HG03060 (cell line): ENCODE data around the gene THAP4.

Experiments
- ATAC-seq: cut with Tn5 transposase; IDR thresholded peaks from one replicate; pipeline ENCODE4 v1.9.1; 2021; ENCODE audit warnings: low read depth, moderate number of reproducible peaks; ENCODE audit not compliant: unreplicated experiment

Gene THAP4

DNA sequence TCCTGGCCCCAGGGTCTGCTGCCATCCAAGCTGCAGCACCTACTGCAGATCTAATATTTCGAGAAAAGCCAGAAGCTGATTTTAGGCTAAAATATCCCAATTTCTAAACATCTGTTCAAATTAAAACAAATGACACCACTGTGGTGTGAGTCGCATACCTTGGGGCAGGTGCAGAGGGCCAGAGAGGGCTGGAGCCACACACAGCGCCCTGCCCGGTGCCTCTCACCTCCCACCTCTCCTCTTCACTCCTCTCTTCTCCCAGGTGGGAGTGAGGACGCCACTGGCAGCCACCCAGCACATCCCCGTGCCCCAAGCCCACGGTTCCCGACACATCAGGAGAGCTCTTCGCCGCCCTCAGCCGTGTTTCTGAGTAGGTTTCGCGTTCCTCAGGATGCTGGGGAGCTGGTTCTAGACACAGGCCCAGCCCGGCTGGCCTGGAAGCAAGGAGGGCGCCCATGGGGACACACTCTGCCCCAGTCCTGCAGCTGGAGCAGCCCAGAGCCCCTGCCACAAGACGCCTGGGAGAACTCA is 21.4 kb downstream of the THAP4 start:
- ATAC-seq = no peak

DNA sequence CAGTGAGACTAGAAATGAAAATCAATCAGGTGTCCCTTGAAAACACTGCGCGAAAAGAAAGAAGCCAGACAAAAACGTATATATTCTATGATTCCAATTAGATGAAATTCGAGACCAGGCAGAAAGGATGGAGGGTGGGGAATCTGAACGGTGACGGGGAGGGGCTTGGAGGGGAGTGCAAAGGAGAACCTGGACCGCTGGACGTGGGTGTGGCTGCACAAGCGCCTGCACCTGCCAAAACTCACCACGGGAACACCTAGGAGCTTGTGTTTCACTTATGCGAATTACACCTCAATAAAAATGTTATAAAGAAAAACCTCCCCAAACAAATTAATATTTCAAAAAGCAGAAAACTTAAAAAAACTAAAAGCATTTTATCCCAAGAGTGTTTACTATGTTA is 21.9 kb downstream of the THAP4 start:
- no peak for ATAC-seq

DNA sequence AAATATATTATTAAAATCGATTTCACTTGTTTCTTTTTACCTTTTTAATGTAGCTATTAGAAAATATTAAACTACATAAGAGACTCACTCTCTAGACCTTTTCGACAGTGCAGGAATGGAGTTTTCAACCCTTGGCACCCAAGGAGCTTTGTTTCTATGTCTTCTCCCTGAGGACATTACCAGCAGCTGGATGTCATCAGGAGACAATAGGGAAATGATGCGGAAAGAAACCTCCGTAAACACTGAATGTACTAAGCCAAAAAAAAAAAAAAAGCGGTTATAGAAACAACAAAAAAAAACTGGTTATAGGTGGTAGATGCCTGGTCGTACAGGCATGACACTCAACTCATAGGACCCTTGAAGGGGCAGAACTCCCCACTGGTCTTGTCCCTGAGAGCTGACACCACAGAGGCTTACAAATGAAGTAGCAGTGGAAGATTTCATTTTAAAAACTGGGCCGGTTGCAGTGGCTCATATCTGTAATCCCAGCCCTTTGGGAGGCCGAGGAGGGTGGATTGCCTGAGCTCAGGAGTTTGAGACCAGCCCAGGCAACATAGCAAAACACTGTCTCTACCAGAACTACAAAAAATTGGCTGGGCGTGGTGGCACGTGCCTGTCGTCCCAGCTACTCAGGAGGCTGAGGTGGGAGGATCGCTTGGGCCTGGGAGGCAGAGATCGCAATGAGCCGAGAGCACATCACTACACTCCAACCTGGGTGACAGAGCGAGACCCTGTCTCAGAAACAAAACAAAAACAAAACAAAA is 23.8 kb downstream of the THAP4 start:
- ATAC-seq = no peak

DNA sequence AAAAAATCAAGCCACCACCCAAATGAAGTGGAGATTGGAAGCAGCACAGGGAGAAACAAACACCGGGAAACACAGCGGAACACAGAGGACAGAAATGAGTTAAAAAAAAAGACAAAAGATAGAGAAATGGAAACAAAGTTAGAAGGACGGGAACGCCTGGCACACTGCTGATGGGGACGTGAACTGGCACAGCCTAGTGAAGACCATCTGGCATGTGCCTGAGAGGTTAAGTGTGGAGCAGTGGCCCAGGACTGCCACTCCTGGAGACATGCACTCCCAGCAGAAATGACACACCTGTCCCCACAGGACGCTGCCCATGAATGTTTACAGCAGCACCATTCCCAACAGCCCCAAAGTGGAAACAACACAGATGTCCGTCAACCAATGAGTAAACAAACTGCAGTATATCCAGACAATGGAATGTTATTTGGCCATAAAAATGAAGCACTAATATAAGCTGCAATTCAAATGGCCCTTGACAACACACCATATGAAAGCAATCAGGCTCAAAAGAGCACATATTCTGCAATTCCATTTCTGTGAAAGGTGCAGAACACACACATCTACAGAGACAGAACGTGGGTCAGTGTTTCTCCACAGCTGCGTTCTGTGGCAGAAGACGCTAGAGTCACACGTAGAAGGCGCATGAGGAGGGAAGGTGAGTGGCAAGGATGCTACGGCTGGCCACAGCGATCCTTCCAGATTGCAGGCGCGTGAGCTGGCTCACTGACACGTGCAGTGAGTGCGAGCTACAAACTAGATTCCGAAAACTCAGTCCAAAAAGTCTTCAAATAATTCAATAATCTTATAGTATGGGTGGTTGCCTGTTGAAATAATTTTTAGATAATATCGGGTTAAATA is 24.6 kb downstream of the THAP4 start:
- no peak for ATAC-seq

DNA sequence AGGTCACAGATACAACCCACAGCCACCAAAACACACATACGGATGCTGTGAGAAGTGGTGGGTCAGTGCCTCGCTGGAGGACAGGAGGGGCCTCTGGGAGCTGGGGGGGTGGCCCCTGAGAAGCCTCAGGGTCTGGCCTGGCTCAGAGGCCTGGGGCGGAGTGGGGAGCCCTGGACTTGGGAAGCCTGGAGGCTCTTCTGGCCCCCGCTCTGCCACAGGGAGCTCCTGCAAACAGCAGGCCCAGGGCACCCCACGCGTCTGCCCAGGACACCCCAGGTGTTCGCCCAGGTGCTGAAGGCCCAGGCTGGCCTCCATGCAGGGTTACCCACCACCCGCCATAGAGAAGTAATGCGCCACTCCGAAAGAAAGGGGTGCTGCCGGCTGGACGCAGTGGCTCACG is 25.9 kb downstream of the THAP4 start:
- no peak for ATAC-seq

DNA sequence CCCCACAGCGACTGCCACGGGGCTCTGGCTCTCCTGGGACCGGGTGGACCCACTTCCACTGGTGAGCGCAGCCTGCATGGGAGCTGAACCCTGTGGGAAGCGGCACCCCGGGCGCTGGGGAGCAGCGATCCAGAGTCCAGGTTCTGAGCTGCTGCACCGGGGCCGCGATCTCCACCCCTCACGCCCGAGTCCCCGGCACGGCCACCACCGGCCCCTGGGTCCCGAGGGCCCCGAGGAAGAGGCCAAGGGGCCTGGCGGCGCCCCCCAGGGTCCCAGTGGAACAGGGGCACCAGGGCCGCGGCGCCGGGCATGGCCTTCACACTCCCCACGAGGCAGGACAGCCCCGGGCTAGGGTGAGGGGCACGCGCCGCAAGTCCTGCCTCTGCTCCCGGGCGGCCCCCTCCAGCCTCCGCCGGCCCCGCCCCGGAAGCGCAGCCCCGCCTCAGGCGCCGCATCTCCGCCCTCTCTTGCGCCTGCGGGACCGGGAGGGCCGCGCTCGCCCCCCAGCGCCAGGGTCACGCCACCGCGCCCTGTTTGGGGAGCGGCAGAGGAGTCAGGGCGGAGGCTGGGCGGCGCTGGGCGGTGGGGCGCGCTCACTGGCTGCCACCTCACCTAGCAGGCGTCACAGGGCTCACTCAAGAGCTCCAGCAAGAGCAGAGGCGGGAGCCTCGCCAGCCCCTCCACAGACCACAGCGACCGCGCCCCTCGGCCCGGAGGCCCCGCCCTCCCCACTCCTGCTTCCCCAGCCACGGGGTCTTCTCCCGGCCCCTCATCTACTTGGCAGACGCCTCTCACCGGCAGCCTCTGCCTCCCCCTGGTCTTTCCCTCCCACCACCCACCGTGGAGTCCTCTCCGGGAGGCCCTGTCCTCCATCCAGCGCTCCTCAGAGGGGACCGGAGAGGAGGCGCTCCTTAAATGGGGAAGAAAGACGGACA is 26.8 kb downstream of the THAP4 start:
- peak; percentile 66 for ATAC-seq

DNA sequence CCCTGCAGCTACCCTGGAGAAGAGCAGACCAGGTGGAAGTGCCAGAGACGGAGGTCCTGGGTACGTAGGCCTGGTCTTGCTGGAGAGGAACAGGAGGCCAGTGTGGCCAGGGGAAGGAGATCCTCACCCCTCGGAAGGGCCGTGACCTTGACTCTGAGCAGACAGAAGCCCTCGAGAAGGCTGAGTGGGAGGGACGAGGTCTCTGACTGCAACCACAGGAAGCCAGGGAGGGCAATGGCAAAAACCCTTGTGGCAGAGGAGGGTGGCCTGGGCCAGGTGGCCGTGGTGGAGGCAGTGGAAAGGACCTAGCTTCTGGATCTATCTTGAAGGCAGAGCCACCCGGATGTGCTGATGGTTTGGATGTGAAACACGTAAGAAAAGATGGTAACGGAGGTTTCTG is 28.1 kb downstream of the THAP4 start:
- ATAC-seq = no peak

DNA sequence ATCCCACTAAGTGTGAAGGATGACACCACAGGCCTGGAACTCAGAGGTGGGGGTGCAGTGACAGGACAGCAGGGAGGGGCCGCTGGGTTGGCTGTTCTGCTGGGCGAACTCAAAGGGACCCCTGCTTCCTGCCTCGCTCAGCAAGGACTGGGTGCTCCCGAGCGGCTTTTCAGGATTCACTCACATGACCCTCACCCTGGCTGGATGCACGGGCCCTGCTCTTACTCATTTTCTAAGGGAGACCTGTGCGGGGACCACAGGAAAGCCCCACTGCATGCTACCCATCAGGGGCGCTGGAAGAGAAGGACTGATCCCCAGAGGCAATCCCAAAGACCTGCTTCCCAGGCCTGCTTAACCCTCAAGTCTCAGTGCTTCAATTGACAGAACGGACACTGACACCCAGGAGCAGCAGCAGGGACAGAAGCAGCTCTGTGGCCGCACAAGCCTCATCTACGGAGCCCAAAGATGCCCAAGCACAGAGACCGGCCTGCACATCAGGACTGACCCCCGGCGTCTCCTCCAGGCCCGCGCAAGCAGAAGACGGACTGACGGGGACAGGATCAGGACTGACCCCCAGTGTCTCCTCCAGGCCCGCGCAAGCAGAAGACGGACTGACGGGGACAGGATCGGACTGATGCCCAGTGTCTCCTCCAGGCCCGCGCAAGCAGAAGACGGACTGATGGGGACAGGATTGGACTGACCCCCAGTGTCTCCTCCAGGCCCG is 29.6 kb downstream of the THAP4 start:
- no peak for ATAC-seq

DNA sequence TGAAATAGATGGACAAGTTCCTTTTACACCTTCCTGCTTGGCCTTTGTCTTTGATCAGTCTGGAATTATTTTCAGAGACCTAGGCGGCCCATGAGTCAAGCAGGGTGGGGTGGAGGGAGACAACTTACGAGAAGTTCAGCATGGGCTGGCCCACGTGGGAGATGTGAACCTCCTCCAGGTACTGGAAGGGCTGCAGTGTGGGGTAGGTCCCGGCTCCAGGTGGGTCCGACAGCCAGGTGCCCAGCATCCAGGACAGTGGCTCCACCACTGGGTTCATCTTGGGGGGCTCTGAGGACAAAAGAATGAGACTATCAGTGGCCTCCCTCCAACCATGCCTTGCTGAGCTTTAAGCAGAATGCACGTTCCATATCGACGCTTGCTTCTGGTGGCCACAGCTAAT is 30.8 kb downstream of the THAP4 start:
- no peak for ATAC-seq

DNA sequence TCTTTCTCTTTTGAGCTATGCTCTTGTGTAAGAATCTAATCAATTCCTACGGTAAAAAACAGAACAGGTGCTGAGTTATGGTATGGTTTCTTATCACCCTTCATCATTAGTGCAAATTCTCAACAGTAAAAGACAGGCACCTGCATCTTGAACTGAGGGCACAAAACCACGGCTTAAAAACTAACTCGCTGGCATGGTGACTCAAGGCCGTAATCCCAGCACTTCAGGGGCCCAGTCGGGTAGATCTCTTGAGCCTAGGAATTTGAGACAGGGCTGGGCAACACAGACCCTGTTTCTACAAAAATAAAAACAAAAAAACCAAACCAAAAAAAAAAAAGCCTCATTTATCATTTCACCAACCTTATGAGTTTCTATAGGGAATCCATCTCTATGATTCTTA is 33.3 kb downstream of the THAP4 start:
- ATAC-seq = no peak

DNA sequence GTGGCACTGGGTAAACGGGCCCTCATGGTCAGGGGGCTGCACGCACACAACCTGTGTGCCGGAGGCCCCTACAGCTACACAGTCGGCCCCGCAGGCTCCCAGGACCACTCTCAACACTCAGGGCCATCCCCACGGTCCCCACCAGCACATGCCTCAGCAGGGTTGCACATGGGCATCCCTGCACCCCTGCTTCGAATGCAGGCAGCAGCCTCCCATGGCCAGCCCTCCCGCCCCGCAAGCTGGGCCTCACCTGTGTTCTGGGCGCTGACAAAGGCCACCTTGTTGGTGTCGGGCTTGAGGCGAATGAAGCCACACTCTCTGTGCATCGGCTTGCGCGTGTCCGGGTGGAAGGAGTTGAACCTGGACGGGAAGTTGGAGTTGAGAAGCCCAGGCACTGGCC is 34.2 kb downstream of the THAP4 start:
- ATAC-seq = no peak

DNA sequence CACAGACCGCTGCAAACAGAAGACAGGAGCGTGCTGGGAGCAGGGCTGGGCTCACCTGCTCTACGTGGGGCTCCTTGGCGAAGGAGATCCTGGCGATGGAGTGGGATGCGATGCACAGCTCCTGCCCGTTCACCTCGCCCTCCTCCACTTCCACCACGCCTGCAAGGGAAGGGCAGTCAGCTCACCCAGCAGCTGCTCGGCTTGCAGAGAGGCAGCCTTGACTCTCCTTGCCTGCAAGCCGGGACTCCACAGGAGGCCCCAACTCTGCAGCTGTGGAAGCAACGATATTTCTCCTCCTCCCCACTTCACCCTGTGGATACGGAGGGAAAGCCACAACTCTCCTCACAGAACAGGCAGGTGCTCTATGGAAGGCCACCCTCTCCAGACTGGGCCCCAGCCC is 35.1 kb downstream of the THAP4 start:
- no peak for ATAC-seq

DNA sequence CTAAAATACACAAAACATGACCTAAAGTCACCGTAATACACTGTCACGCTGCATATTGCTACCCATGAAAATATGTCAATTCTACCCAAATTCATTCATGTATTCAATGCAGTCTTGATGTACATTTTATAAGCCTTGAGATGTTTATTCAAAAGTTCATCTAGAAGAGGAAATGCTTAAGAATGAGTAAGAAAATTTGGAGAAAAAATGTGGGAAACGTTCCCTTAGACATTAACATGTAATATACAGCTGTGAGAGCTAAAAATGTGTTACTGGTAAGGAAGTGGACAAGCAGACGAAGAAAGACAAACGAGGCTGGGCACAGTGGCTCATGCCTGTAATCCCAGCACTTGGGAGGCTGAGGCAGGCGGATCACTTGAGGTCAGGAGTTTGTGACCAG is 37.3 kb downstream of the THAP4 start:
- no peak for ATAC-seq

DNA sequence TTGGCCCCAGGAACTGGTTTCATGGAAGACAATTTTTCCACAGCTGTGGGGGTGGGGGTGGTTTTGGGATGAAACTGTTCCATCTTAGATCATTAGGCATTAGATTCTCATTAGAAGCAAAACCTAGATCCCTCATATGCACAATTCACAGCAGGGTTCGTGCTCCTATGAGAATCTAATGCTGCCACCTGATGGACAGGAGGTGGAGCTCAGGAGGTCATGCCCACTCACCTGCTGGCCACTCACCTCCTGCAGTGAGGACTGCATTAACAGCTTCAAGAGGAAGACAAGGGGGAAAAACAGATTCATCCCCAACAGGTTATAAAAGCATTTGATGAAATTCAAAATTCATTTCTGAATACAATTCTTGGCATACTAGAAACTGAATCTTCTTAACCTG is 38.5 kb downstream of the THAP4 start:
- no peak for ATAC-seq

DNA sequence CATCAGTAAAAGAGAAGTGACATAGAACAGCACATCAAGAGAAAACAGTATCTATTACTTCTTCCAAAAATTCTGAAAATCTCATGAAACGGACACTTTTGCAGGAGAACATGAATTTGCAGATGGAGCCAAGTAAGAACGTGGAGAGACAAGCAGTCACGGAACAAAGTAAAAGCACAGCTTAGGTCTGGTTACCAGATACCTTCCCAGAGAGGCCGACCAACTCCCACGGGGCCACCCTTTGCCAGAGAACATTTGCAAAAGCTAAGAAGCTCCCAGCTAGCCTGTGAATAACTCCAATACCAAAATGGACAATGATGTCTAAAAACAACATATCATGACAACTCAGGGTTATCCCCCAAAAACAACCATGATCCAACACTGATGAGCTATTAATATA is 38.9 kb downstream of the THAP4 start:
- no peak for ATAC-seq

DNA sequence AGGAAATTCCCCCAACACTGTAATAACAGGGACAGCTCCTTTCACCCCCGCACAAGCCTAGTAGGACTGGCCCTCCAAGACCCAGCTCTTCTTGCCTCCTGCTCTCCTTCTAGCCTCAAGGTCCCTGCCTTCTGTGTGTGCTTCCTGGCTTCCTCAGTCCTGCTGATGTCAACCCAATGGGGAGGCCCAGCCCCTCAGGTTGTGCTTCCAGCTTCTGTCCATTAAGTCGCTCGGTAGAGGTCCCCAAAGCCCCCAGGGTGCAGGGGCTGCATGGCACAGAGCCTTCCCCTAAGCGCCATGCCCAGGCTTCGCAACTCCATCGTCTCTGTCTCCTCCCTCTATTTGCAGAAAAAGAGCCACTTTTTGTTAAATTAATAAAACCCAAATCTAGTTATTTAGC is 39.4 kb downstream of the THAP4 start:
- no peak for ATAC-seq

DNA sequence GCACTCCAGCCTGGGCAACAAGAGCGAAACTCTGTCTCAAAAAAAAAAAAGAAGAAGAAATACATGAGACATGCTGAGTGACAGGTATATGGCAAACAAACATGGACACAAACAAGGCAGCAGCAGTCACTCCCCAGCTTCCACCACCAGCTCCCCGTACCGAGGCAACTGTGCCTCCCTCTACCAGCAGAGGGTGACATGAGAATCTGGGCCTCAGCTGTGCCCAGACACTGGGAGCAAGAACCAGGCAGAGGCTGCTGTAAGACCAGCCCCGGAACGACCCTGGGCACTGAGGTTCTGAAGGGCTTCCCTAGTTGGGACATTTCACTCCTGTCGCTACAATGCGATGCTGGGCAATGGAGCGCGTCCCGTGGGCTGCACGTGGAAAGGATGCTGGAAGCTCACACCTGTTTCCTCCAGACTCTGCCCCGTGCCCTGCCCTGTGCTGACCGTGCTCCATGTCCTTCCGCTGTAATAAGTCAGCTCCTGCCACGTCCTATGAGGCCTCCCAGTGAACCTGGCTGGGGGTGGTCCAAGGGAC is 41.3 kb downstream of the THAP4 start:
- ATAC-seq = no peak

DNA sequence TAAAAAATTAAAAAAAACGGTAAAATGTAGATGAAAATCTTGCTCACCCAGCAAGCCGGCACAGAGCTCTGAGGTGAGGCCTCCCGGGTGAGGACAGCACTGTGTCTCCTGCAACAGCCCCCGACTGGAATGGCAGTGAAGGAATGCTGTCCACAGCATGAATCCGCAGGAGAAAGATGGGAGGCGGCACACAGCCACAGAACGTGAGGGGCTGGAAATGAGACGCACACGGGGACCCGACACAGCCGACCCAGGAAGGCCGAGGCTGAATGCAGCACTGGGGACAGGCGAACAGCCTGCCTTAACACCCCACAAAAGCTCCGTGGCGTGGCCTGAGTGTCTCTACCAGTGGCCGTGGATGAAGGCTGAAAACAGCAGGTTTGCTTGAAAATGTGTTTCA is 43.7 kb downstream of the THAP4 start:
- no peak for ATAC-seq

DNA sequence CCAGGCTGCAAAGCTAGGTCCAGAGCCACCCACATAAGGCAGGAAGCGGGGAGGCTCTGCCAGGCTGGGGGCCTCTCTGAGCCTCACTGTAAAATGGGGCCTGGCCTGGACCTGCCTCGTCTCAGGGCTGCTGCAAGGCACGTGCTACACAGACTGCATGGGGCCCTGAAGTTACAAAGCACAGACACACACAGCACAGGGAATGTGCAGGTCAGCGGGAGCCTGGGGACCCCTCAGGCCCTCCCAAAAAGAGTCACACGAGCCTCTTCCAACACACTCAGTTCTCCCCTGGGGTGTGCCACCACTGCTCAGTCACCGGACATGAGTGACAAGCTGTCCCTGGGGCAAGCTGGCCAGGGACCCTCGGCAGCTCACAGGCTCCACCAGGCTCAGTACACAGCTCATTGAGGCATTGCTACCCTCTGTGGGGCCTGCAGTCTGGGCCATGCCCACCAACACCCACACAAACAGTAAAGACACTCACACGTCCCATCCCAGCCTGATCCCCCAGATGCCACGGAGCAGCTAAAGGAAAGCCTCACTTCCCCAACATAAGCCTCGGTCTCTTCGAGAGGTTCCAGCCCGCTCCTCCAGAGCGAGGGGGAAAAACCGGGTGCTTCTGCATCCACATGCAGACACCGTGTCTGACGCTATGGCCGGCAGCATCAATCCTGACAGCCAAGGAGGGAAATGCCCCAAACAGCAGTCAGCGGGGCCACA is 44.7 kb downstream of the THAP4 start:
- no peak for ATAC-seq
